Measurements from ENCODE around the gene EPS15.

EPS15 gene

DNA sequence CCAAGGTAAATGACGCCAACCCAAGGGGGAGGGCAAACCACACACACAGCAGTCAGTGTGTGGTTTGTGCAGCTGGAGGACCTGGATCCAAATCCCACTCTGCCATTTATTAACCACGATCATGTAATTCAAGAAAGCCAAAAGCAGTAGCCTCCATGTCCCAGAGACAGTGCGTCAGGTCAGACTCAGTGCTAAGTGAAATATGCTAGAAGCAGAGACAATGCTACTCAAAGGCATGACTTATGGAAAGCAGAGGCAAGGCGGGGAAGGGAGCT lies 202.3 kb downstream of the EPS15 start:
- TF ChIP-seq, protein P1, sequence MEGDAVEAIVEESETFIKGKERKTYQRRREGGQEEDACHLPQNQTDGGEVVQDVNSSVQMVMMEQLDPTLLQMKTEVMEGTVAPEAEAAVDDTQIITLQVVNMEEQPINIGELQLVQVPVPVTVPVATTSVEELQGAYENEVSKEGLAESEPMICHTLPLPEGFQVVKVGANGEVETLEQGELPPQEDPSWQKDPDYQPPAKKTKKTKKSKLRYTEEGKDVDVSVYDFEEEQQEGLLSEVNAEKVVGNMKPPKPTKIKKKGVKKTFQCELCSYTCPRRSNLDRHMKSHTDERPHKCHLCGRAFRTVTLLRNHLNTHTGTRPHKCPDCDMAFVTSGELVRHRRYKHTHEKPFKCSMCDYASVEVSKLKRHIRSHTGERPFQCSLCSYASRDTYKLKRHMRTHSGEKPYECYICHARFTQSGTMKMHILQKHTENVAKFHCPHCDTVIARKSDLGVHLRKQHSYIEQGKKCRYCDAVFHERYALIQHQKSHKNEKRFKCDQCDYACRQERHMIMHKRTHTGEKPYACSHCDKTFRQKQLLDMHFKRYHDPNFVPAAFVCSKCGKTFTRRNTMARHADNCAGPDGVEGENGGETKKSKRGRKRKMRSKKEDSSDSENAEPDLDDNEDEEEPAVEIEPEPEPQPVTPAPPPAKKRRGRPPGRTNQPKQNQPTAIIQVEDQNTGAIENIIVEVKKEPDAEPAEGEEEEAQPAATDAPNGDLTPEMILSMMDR (IDR thresholded peaks at IDR 0.05; ENCODE audit: low read depth, low read length), result no peak
- H3K4me3 ChIP-seq (ENCODE audit: low read depth, low read length), result no peak overlapping the region

DNA sequence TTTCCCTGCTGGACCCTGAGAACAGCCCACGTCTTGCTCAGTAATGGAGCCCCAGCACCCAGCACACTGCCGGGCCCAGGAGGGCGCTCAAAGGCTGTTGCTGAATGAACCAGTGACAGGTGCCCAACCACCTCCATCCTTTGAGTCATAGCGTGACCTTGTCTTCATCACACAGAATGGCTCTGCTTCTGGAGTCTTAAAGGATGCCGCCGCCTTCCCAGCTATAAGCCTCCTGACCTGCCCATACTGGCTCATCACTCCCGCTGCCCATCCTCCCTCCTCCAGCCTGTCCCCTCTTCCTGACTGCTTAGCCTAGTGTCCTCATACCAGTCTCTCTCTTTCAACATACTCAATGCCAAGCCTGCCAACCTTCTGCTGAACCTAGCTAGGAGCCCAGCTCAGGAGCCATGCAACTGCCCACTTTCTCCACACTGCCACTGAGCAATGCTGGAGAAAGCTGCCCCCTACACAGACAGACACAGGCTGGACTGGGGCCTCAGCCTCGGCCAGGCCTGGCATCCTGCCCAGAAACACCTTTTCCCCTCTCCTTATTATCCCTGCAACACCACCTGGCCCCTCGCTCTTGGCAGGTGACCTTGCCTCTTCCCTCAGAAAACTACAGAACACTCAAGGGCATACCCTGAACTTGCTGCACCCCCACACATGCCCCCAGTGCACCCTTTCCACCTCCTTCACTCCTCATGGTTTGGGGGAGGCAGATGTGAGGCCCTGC lies 202.8 kb downstream of the EPS15 start:
- TF ChIP-seq, protein P1 (IDR thresholded peaks at IDR 0.05; ENCODE audit: low read depth, low read length), result no peak
- no peak overlapping the region for H3K4me3 ChIP-seq (ENCODE audit: low read depth, low read length)

DNA sequence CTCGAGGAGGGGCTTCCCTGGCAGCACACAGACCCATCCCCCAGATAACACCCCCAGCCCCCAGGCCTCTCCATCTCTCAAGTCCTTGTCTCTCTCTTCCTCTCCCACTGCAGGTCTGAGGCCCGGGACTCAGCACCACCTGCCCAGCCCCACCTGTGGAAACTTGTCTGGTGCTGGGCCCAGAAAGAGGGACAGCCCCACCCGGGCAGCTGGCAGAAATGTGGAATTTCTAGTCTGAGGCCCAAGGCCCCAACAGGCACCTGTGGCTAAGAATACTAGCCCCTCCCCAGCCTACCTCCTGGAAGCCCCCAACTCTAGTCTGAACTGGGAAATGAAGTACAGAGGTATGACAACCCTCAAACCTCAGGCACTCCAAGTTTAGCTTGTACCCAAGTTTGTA lies 204.1 kb downstream of the EPS15 start:
- no peak overlapping the region for H3K4me3 ChIP-seq (ENCODE audit: low read depth, low read length)
- TF ChIP-seq, protein P1 (IDR thresholded peaks at IDR 0.05; ENCODE audit: low read depth, low read length), result no peak

DNA sequence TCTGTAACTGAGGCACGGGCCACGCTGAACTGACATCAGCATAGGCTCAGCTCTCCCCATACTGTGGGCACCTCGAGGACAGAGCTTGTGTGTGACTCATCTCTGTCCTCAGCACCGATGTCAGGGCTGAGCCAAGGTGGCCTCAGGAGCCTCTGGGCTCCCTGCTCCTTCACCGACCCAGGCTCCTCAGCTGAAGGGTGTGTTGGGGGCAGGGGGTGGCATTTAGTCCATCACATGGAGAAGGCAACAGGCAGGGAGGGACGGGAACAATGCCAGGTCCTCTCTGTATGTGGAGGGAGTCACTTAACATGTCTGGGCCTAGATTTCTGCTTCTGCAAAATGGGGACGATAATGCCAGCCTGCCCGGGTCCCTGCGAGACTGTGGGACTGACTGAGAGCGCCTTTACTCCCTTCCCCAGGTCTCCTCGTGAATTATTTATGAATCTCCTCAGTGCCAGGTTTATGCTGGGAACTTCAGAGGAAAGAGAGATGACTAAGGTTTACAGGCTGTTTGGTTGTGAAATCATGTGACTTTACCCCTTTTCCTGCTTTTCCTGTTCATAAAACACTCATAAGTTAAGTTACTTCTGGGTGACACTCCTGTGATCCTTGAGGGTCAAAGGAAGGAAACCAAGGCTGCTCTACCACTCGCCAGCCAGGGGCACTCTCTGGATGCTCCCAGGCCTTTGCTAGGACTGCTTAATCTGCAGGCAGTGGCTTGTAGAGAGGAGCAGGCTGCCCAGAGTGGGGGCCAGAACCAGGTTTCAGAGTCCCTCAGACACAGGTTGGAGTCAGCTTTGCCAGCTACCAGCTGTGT lies 204.9 kb downstream of the EPS15 start:
- no peak overlapping the region for H3K4me3 ChIP-seq (ENCODE audit: low read depth, low read length)
- TF ChIP-seq, protein P1 (IDR thresholded peaks at IDR 0.05; ENCODE audit: low read depth, low read length), result no peak

DNA sequence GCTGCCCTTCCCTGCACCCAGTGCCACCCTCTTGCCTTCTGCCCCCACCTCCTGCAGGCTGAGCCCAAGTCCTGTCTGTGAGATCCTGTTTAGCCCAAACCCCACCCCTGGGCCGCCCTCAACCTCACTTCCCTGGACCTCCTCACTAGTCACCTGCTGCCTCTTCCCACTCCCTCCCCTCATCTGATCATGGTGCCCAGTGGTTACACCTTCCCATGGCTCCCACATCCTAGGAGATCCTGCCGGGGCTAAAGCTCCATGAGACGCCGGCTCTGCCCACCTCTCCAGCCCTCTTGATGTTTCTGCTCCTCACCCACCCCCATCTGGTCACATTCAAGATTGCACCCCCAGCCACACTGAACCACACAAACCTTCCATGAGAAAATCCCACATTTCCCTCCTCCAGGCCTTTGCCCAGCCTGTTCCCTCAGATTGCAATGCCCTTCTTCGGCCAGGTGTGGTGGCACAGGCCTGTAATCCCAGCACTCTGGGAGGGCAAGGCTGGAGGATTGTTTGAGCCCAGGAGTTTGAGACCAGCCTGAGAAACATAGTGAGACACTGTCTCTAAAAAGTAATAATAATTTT lies 205.7 kb downstream of the EPS15 start:
- TF ChIP-seq, protein P1 (IDR thresholded peaks at IDR 0.05; ENCODE audit: low read depth, low read length), result no peak
- H3K4me3 ChIP-seq (ENCODE audit: low read depth, low read length), result no peak overlapping the region

DNA sequence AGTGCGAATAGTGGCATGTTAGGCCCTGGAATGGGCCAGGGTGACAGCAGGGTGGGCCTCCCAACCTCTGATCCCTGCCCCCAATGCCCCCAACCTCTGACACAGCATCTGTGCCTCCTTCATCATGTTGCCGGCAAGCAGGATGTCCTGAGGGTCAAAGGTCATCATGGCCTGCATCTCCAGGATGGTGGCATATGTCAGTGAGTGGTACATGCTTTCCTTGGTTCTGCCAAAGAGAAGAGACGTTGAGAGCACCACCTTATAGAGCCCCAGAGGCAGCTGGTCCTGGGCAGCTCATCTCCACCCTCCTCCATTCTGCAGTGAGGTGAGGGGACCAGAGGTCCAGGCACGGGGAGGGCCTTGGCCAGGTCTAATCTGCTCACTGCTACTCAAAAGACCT lies 206.3 kb downstream of the EPS15 start:
- TF ChIP-seq, protein P1 (IDR thresholded peaks at IDR 0.05; ENCODE audit: low read depth, low read length), result no peak
- H3K4me3 ChIP-seq (ENCODE audit: low read depth, low read length), result no peak overlapping the region

DNA sequence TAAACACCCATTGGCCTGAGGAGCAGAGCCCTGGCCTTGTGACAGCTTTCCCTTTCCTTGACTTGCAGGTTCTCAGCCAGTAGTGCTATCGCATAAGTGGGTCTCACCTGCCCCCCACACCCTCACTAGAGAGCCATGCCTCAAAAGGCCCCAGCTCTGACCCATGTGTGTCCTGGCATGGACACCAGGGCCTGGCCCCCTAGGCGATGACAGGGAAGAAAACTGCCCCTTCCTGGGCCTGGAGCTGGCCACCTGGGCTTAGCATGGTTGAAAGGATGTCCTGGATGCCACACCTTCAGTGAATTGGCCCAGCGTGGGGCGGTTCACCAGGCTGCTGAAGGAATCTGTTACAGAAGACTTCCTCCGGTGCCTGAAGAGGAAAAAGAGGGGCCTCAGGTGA lies 207.2 kb downstream of the EPS15 start:
- H3K4me3 ChIP-seq (ENCODE audit: low read depth, low read length), result no peak overlapping the region
- TF ChIP-seq, protein P1 (IDR thresholded peaks at IDR 0.05; ENCODE audit: low read depth, low read length), result no peak
